Parietal lobe (tissue), 2 donors: Measurements from ENCODE around the gene AOC2. TPM values are rescaled to one million over a fixed set of nuclear protein-coding genes. Genes with fewer than 3 reads are reported as not detected.

Experiments
- small RNA-seq: library from RNA; depleted of rRNA; stranded (forward); fragments of <200 nt; gene quantifications from one replicate; pipeline ENCODE3, GENCODE V24; 2014; ENCODE audit warnings: low replicate concordance
- total RNA-seq: library from RNA; depleted of rRNA; stranded (reverse); fragments of >200 nt; gene quantifications from one replicate; pipeline ENCODE4 v1.2.3, GENCODE V29; 2014

The AOC2 gene, protein sequence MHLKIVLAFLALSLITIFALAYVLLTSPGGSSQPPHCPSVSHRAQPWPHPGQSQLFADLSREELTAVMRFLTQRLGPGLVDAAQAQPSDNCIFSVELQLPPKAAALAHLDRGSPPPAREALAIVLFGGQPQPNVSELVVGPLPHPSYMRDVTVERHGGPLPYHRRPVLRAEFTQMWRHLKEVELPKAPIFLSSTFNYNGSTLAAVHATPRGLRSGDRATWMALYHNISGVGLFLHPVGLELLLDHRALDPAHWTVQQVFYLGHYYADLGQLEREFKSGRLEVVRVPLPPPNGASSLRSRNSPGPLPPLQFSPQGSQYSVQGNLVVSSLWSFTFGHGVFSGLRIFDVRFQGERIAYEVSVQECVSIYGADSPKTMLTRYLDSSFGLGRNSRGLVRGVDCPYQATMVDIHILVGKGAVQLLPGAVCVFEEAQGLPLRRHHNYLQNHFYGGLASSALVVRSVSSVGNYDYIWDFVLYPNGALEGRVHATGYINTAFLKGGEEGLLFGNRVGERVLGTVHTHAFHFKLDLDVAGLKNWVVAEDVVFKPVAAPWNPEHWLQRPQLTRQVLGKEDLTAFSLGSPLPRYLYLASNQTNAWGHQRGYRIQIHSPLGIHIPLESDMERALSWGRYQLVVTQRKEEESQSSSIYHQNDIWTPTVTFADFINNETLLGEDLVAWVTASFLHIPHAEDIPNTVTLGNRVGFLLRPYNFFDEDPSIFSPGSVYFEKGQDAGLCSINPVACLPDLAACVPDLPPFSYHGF
- total RNA-seq, result 2.5 TPM

DNA sequence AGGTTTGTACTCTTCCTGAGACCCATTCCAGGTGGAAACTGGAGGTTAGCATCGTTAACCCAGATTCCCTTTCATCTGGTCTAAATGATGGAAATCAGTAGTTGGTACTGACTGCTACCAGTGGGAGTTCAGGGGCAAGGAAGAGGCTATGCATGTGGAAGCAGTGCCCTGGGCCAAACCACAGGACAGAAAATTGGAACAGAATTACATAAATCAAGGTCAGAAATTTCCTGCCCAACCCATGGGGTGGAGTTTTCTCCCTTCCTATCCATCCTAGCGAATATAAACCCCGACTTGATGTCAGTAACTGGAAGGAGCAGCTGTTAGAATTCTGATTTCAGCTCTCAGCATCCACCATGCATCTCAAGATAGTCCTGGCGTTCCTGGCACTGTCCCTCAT, at the start of gene AOC2:
Gene AOC2, plus strand, starts transcription at position 310 of the 400 bp plus-strand sequence. Its CDS starts 47 bp downstream, at position 357.

DNA sequence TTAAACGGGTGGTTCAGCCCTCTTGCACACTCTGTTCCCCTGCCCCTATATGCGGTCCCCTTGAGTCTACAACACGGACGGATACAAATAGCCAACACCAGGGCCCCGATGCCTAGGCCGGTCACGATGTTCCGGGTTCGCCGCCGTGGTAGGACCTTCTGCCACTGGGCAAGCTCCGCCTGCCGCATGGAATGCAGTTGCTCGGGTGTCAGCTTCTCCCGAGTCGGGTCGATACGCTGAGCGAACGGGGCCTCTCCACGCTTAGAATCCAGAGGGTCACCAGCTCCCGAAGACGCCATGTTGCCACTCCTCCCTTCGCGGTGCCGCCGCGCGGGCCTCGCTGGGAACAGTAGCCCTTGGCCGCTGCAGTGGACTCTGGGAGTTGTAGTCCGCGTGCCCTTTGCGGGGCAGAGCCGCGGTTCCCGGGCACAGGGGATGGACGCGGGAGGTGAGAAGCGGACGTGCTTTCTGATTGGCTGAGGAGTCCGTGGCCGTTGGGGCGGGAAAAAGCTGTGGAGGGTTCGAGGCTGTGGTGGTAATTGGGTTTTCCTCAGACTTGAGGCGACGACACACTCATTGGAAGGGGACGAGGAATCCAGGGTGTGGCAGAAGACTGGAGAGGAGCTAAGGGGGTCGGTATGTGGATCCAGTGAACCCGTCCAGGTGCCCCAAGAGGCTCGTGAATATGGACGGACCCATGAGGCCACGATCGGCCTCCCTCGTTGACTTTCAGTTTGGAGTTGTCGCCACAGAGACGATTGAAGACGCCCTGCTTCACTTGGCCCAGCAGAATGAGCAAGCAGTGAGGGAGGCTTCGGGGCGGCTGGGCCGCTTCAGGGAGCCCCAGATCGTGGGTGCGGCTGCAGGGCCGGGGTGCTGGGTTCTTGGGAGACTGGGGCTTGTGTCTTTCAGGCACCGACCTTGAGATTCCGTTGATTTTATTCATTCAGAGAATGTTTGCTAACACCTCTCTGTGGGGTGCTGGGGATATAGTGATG, 45.7 kb upstream of the AOC2 start, which contains the start of the genes CNTD1 and COA3:
Gene CNTD1, plus strand, starts transcription at position 479 of the 998 bp plus-strand sequence. Its CDS starts 207 bp downstream, at position 686.
Gene COA3, minus strand, starts transcription at position 322 of the 998 bp plus-strand sequence. Its CDS starts 23 bp downstream, at position 299.

DNA sequence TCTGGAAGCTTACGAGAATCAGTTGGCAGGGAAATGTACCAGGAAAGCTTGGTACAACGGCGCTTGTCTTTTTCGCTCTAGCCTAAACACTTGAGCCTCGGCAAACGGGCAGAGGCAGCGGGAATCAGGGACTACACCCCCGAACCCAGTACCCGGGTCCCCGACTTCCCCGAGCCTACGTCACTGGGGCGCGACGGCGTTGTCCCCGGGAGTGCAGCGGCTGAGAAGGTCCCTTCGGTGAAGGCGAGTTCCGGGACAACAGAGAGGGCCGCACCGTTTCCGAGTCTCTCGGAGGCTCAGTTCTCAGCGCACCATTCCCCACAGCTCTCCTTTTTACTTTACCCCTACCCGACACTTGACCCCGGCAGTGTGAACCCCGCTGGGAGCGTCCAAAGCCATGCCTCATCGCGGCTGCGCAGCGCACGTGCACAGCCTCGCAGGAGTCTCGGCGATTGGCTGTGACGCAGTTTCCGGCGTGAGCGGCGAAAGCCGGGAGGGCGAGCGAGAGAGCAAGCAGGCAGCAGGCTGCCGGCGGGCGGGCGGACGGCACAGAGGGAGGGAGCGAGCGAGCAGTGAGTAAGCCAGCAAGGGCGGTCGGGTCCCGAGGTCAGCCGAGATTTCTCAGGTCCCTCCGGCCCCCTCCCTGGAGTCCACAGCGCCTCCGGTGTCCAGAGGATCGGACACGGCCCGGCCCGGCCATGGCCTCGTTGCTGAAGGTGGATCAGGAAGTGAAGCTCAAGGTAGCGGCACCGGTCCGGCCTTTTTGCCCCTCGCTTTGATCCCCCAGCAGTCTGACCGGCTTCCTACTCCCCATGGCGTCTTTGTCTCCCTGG, 11.2 kb upstream of the AOC2 start, which contains the start of gene PSME3:
Gene PSME3, plus strand, starts transcription at position 464 of the 833 bp plus-strand sequence. Its CDS starts 235 bp downstream, at position 699.

DNA sequence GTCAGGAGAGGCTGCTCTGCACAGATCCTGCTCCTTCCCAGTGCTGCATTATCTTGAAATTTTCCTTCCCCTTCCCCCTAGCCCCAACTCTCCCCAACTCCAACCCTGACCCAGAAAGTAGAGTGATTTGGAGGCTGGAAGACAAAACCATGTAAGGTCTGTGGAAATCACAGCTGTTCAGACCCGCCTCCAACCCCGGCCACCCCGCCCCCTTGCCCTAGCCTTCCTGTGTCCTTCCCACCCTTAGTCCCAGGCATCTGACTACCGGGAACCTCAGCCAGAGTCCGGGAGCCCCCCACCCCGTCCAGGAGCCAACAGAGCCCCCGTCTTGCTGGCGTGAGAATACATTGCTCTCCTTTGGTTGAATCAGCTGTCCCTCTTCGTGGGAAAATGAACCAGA, 6.6 kb downstream of the AOC2 start, which contains the start of gene AOC3:
Gene AOC3, plus strand, starts transcription at position 246 of the 400 bp plus-strand sequence. Its CDS starts 145 bp downstream, at position 391.

Small RNA genes within 50 kb of the gene (small RNA-seq; reads per million reads assigned to genes)
- gene MIR6781 (not detected), gene RNU6-287P (not detected)

Other genes starting within 250 kb of the AOC2 start
- gene RETREG3, start 235.2 kb upstream of the AOC2 start, total RNA-seq, result 49.8 TPM
- gene TUBG1, start 234.9 kb upstream of the AOC2 start, total RNA-seq, result 18.2 TPM
- gene TUBG2, start 185.3 kb upstream of the AOC2 start, total RNA-seq, result 26.3 TPM
- gene PLEKHH3, start 167.6 kb upstream of the AOC2 start, total RNA-seq, result 4.4 TPM
- gene CCR10, start 162.7 kb upstream of the AOC2 start, total RNA-seq, result 0.94 TPM
- gene CNTNAP1, start 162.0 kb upstream of the AOC2 start, total RNA-seq, result 12.5 TPM
- gene EZH1, start 99.5 kb upstream of the AOC2 start, total RNA-seq, result 68.9 TPM
- gene RAMP2, start 83.4 kb upstream of the AOC2 start, total RNA-seq, result 9.1 TPM
- gene VPS25, start 71.1 kb upstream of the AOC2 start, total RNA-seq, result 24.4 TPM
- gene WNK4, start 64.0 kb upstream of the AOC2 start, total RNA-seq, result not detected
- 65.7 TPM for gene COA3, start 45.9 kb upstream of the AOC2 start, total RNA-seq
- gene CNTD1, start 45.7 kb upstream of the AOC2 start, total RNA-seq, result 0.31 TPM
- gene BECN1, start 20.3 kb upstream of the AOC2 start, total RNA-seq, result 61.3 TPM
- 41.0 TPM for gene PSME3, start 11.2 kb upstream of the AOC2 start, total RNA-seq
- 0.31 TPM for gene AOC3, start 6.6 kb downstream of the AOC2 start, total RNA-seq
- not detected for gene G6PC1, start 56.2 kb downstream of the AOC2 start, total RNA-seq
- gene AARSD1, start 119.9 kb downstream of the AOC2 start, total RNA-seq, result 34.1 TPM
- 2.5 TPM for gene PTGES3L, start 135.5 kb downstream of the AOC2 start, total RNA-seq
- gene RUNDC1, start 136.0 kb downstream of the AOC2 start, total RNA-seq, result 16.9 TPM
- gene RPL27, start 153.8 kb downstream of the AOC2 start, total RNA-seq, result 1,347 TPM
- 2.5 TPM for gene IFI35, start 162.2 kb downstream of the AOC2 start, total RNA-seq
- gene VAT1, start 177.8 kb downstream of the AOC2 start, total RNA-seq, result 77.3 TPM
- gene RND2, start 180.7 kb downstream of the AOC2 start, total RNA-seq, result 3.4 TPM